Caco-2 (cell line): Measurements from ENCODE around the gene NRXN2. TPM values are rescaled to one million over a fixed set of nuclear protein-coding genes. Genes with fewer than 3 reads are reported as not detected.

Experiments used
- BruUV-seq: library from RNA; stranded (reverse); fragments of 400-500 nt; replicated peaks from 2 replicates; lab custom pipeline; 2021; lab: Mats Ljungman, UMichigan
- CTCF ChIA-PET: fragments of 300-600 bp; sonication (Branson Sonifier 250); formaldehyde crosslinking; loops from one replicate; lab custom pipeline; 2022; ENCODE audit warnings: antibody characterized with exemption; lab: Charles Lee
- POLR2A ChIA-PET: fragments of 300-600 bp; sonication (Branson Sonifier 250); formaldehyde crosslinking; loops from one replicate; lab custom pipeline; 2022; ENCODE audit warnings: antibody characterized with exemption; lab: Charles Lee
- DNase-seq, 2 experiments: peaks; one replicate each; pipeline versions ENCODE4 v3.0.0 to v3.0.0-alpha.2; 2020 to 2022
- H3K27me3 ChIP-seq: replicated peaks from 2 replicates; pipeline ENCODE4 v1.6.0; 2011; ENCODE audit warnings: low read length; ENCODE audit not compliant: control insufficient read depth, insufficient read depth
- H3K36me3 ChIP-seq: 2 replicates; pipeline ENCODE4 v1.5.1; 2011; ENCODE audit warnings: low read length; ENCODE audit not compliant: control insufficient read depth, insufficient read depth
- H3K4me1 ChIP-seq: fragments of 250-450 bp; sonication (Bioruptor Pico); 2 replicates; pipeline ENCODE4 v1.5.1; 2020; ENCODE audit warnings: mild to moderate bottlenecking
- H3K4me3 ChIP-seq: 2 replicates; pipeline ENCODE4 v1.5.1; 2011; ENCODE audit warnings: low read depth, mild to moderate bottlenecking, control low read depth, low read length
- H3K9me3 ChIP-seq: fragments of 250-450 bp; sonication (Bioruptor Pico); 2 replicates; pipeline ENCODE4 v1.5.1; 2020; ENCODE audit warnings: mild to moderate bottlenecking, moderate library complexity
- H3K27ac Mint-ChIP-seq: one replicate; pipeline ENCODE4 v1.8.0; 2022; ENCODE audit warnings: mixed read lengths; ENCODE audit not compliant: unreplicated experiment
- H3K27me3 Mint-ChIP-seq: one replicate; pipeline ENCODE4 v1.8.0; 2022; ENCODE audit warnings: mixed read lengths; ENCODE audit not compliant: insufficient read depth, unreplicated experiment
- H3K36me3 Mint-ChIP-seq: one replicate; pipeline ENCODE4 v1.8.0; 2022; ENCODE audit warnings: mild to moderate bottlenecking, mixed read lengths; ENCODE audit not compliant: insufficient read depth, unreplicated experiment
- H3K4me1 Mint-ChIP-seq: one replicate; pipeline ENCODE4 v1.8.0; 2022; ENCODE audit warnings: low read depth, mixed read lengths; ENCODE audit not compliant: unreplicated experiment
- H3K4me3 Mint-ChIP-seq: one replicate; pipeline ENCODE4 v1.8.0; 2022; ENCODE audit warnings: mild to moderate bottlenecking, moderate library complexity, mixed read lengths; ENCODE audit not compliant: unreplicated experiment
- H3K9me3 Mint-ChIP-seq: one replicate; pipeline ENCODE4 v1.8.0; 2022; ENCODE audit warnings: mixed read lengths; ENCODE audit not compliant: unreplicated experiment
- intact Hi-C: fragments of 100-400 bp; cut with micrococcal nuclease; formaldehyde crosslinking; loops from one replicate; pipeline ENCODE4 v1.10.0; 2022; ENCODE audit not compliant: unreplicated experiment
- total RNA-seq: library from RNA; stranded (reverse); gene quantifications from 2 replicates; pipeline ENCODE4 v1.2.3, GENCODE V29; 2022
- TF ChIP-seq, protein P1 (sequence below), 2 experiments: fragments of 200-600 bp in 1 of 2; IDR thresholded peaks; 1 replicate in 1 of 2; 2 replicates in 1 of 2; pipeline versions ENCODE4 v1.5.1 to v1.8.0; 2011 to 2022; ENCODE audit warnings: antibody characterized with exemption in 1 of 2, control low read depth in 1 of 2, inconsistent platforms in 1 of 2, low read depth in 1 of 2, low read length in 1 of 2, mild to moderate bottlenecking in 1 of 2, moderate library complexity in 1 of 2; ENCODE audit not compliant: insufficient read depth in 1 of 2, severe bottlenecking in 1 of 2, unreplicated experiment in 1 of 2

Gene NRXN2
- total RNA-seq, 1 experiment from 2014 or later, result 7.6 TPM

DNA sequence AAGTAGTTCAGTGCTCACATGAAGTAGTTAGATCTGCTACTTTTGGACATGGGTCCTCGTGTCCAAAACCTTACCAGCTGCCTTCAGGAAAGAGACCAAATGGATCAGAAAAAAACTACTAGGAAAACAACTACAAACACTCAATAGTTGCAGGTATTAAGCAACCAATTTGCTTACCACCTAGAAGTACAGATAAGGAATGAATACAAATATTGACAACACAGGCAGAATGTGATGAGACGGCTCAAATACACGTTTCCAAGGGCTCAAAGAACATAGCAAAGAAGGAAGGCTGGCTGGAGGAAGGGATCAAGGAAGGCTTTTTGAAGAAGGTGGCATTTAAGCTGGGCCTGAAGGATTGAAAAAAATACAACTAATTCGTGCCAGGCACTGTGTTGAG is 41.8 kb downstream of the NRXN2 start:
- intact Hi-C loops, result no loop called here
- Mint-ChIP-seq H3K9me3 (no peaks in the 10 kb centered on the region), H3K4me3 (no peak overlapping the region), H3K27me3 (peaks cover 31% of the 10 kb centered on the region), H3K36me3 (no peaks in the 10 kb centered on the region), H3K27ac (no peak overlapping the region), H3K4me1 (peaks cover 7% of the 10 kb centered on the region)
- no peaks in the 10 kb centered on the region for H3K9me3 ChIP-seq
- H3K4me1 ChIP-seq, result peaks cover 5% of the 10 kb centered on the region; the same call in 1 of the 2 replicates
- peaks cover 3% of the 10 kb centered on the region; the same call in 1 of the 2 replicates for H3K27me3 ChIP-seq
- ChIA-PET CTCF (interaction anchor here (0.6 kb wide), 1 partner anchor 29 kb away, joined by 7 read pairs; no protein-coding TSS in a partner anchor), POLR2A (no interaction called here)
- no TSS peak for BruUV-seq
- H3K36me3 ChIP-seq, result no peaks in the 10 kb centered on the region
- no peak overlapping the region for H3K4me3 ChIP-seq
- DNase-seq, result peak in 1 of 2 experiments; percentile 32
- TF ChIP-seq, protein P1, sequence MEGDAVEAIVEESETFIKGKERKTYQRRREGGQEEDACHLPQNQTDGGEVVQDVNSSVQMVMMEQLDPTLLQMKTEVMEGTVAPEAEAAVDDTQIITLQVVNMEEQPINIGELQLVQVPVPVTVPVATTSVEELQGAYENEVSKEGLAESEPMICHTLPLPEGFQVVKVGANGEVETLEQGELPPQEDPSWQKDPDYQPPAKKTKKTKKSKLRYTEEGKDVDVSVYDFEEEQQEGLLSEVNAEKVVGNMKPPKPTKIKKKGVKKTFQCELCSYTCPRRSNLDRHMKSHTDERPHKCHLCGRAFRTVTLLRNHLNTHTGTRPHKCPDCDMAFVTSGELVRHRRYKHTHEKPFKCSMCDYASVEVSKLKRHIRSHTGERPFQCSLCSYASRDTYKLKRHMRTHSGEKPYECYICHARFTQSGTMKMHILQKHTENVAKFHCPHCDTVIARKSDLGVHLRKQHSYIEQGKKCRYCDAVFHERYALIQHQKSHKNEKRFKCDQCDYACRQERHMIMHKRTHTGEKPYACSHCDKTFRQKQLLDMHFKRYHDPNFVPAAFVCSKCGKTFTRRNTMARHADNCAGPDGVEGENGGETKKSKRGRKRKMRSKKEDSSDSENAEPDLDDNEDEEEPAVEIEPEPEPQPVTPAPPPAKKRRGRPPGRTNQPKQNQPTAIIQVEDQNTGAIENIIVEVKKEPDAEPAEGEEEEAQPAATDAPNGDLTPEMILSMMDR (IDR thresholded peaks at IDR 0.05; ENCODE audit: insufficient read depth in 1 of 2, low read depth in 1 of 2, low read length in 1 of 2, severe bottlenecking in 1 of 2, unreplicated experiment in 1 of 2), result no peak

DNA sequence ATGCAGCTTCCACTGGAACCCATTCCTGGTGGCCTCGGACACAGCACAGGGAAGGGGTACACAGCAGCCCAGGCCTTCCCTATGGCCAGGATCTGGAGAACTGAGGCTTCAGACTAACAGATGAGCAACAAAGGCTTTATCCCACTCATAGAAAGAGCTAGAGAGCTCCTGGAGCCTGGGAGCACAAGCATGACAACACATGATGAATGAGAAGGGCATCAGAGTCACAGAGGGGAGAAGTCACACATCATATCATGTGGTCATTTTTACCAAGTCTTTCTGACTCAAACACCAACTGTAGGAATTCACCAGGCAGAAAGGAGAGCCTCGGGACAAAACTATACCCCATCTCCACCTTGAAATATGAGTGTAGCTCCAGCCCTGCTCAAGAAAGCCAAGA is 43.2 kb downstream of the NRXN2 start:
- DNase-seq, result no peak
- no peaks in the 10 kb centered on the region for H3K36me3 ChIP-seq
- Mint-ChIP-seq H3K9me3 (no peaks in the 10 kb centered on the region), H3K4me3 (no peak overlapping the region), H3K27me3 (peaks cover 31% of the 10 kb centered on the region), H3K4me1 (peaks cover 7% of the 10 kb centered on the region), H3K27ac (no peak overlapping the region), H3K36me3 (no peaks in the 10 kb centered on the region)
- peaks cover 5% of the 10 kb centered on the region; the same call in 1 of the 2 replicates for H3K4me1 ChIP-seq
- no TSS peak for BruUV-seq
- 0 out of 2 replicates have a peak, but pooled peaks cover 2% of the 10 kb centered on the region for H3K27me3 ChIP-seq
- intact Hi-C loops, result no loop called here
- no peak overlapping the region for H3K4me3 ChIP-seq
- TF ChIP-seq, protein P1 (IDR thresholded peaks at IDR 0.05; ENCODE audit: insufficient read depth in 1 of 2, low read depth in 1 of 2, low read length in 1 of 2, severe bottlenecking in 1 of 2, unreplicated experiment in 1 of 2), result no peak
- ChIA-PET CTCF (interaction anchor here (0.8 to 1.1 kb wide), 3 partner anchors 9 to 230 kb away, joined by 3 to 4 read pairs (median 4); no protein-coding TSS in a partner anchor), POLR2A (no interaction called here)
- H3K9me3 ChIP-seq, result no peaks in the 10 kb centered on the region

DNA sequence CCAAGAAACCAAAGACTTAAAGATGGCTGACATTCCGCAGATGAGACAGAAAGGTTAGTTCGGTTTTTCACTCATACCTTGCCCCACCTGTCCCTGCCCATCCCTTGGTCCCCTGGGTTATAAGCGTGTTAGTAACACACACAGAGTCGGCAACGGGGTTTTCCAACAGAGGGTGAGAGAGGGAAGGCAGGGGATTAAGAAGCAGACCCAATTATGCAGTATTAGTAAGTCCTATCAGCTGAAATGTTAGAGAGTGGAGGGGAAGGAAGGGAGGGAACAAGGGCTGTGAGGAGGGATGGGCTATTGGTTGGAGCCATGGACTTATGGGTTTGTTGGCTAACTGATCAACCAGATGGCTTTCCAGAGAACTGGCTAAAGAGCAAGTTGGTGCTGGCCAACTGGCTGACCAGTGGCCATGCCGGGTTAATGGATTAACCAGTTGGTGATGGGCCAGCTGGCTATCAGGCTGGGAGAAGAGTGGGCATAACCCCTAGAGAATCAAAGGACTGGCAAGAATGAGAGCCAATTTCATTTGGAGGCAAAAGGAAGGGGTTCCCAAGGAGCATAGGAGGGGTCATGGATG is 45.5 kb downstream of the NRXN2 start:
- ChIA-PET CTCF (no interaction called here), POLR2A (no interaction called here)
- 0 out of 2 replicates have a peak, but pooled peaks cover 2% of the 10 kb centered on the region for H3K27me3 ChIP-seq
- H3K9me3 ChIP-seq, result no peaks in the 10 kb centered on the region; the same call in 1 of the 2 replicates
- Mint-ChIP-seq H3K36me3 (no peaks in the 10 kb centered on the region), H3K27ac (no peak overlapping the region), H3K4me1 (peaks cover 7% of the 10 kb centered on the region), H3K27me3 (peaks cover 26% of the 10 kb centered on the region), H3K9me3 (no peaks in the 10 kb centered on the region), H3K4me3 (no peak overlapping the region)
- H3K4me3 ChIP-seq, result no peak overlapping the region
- no peak for DNase-seq
- TF ChIP-seq, protein P1 (IDR thresholded peaks at IDR 0.05; ENCODE audit: insufficient read depth in 1 of 2, low read depth in 1 of 2, low read length in 1 of 2, severe bottlenecking in 1 of 2, unreplicated experiment in 1 of 2), result no peak
- no peaks in the 10 kb centered on the region for H3K36me3 ChIP-seq
- intact Hi-C loops, result no loop called here
- BruUV-seq, result no TSS peak
- H3K4me1 ChIP-seq, result peaks cover 5% of the 10 kb centered on the region; the same call in 1 of the 2 replicates
